Measurements from ENCODE around the gene CAMSAP3. TPM values are rescaled to one million over a fixed set of nuclear protein-coding genes. Genes with fewer than 3 reads are reported as not detected.

CAMSAP3 gene
- total RNA-seq, 1 experiment from 2014 or later: 16.6 TPM

- DNase-seq: peak; percentile 58
- Histone ChIP-seq H3F3A (ENCODE audit: low read length, unreplicated experiment) (no peaks in the 10 kb centered on the region), H3K79me2 (ENCODE audit: low read length) (no peaks in the 10 kb centered on the region), H3K4me3 (ENCODE audit: low read length) (no peak overlapping the region), H3K9me2 (replicated peaks; ENCODE audit: low read length) (no peaks in the 10 kb centered on the region), H3K4me1 (ENCODE audit: insufficient read depth, low read length) (no peaks in the 10 kb centered on the region), H4K20me1 (ENCODE audit: low read length) (no peaks in the 10 kb centered on the region), H3K9me3 (ENCODE audit: low read length) (no peaks in the 10 kb centered on the region), H3K27me3 (ENCODE audit: low read length) (no peaks in the 10 kb centered on the region), H3K9ac (ENCODE audit: low read length) (no peak overlapping the region), H2AFZ (ENCODE audit: low read length) (no peak overlapping the region), H3K36me3 (ENCODE audit: low read depth, low read length) (peaks cover 18% of the 10 kb centered on the region), H3K27ac (ENCODE audit: low read length) (no peak overlapping the region), H3K4me2 (ENCODE audit: low read length) (no peak overlapping the region)
- POLR2A ChIA-PET (ENCODE audit: unreplicated experiment): no interaction called here
- intact Hi-C loops (cut with micrococcal nuclease): no loop called here
- CTCF ChIA-PET: interaction anchor here (0.6 kb wide), 2 partner anchors 47 to 67 kb away, joined by 3 to 4 read pairs; partner anchors contain the start of gene ZNF358
- no peak for ATAC-seq
- TF ChIP-seq EZH2phosphoT487 (IDR thresholded peaks at IDR 0.05; ENCODE audit: borderline replicate concordance, low read length) (no peak), EZH2 (IDR thresholded peaks at IDR 0.05; ENCODE audit: low read length, unreplicated experiment) (no peak)
- TF ChIP-seq, protein P1, sequence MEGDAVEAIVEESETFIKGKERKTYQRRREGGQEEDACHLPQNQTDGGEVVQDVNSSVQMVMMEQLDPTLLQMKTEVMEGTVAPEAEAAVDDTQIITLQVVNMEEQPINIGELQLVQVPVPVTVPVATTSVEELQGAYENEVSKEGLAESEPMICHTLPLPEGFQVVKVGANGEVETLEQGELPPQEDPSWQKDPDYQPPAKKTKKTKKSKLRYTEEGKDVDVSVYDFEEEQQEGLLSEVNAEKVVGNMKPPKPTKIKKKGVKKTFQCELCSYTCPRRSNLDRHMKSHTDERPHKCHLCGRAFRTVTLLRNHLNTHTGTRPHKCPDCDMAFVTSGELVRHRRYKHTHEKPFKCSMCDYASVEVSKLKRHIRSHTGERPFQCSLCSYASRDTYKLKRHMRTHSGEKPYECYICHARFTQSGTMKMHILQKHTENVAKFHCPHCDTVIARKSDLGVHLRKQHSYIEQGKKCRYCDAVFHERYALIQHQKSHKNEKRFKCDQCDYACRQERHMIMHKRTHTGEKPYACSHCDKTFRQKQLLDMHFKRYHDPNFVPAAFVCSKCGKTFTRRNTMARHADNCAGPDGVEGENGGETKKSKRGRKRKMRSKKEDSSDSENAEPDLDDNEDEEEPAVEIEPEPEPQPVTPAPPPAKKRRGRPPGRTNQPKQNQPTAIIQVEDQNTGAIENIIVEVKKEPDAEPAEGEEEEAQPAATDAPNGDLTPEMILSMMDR (conservative IDR thresholded peaks at IDR 0.05; ENCODE audit: low read depth, low read length): no peak
- no TSS peak for BruUV-seq (replicated peaks)
Observed at GRCh38 chr19:7562646-7563393, 32.8 kb upstream of the CAMSAP3 start.

DNA sequence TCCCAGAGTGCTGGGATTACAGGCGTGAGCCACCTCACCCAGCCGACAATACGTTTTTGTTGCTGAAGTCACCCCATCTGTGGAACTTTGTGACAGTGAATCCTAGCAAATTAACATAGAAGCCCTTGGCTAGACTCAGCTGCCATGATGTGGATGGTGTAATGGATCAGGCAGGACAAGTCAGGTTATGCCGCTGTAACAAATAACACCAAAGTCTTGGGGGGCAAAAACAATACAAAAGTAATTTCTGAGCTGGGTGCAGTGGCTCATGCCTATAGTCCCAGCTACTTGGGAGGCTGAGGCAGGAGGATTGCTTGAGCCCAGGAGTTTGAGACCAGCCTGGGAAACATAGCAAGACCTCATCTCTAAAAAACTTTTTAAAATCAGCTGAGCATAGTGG, 30.8 kb upstream of the CAMSAP3 start:
- POLR2A ChIA-PET (ENCODE audit: unreplicated experiment): no interaction called here
- H3K79me2 ChIP-seq (ENCODE audit: low read length): no peaks in the 10 kb centered on the region
- no peak for DNase-seq
- H3K27me3 ChIP-seq (ENCODE audit: low read length): no peaks in the 10 kb centered on the region
- H4K20me1 ChIP-seq (ENCODE audit: low read length): no peaks in the 10 kb centered on the region
- TF ChIP-seq EZH2 (IDR thresholded peaks at IDR 0.05; ENCODE audit: low read length, unreplicated experiment): no peak
- TF ChIP-seq, protein P1 (conservative IDR thresholded peaks at IDR 0.05; ENCODE audit: low read depth, low read length): no peak
- no peak for TF ChIP-seq EZH2phosphoT487 (IDR thresholded peaks at IDR 0.05; ENCODE audit: borderline replicate concordance, low read length)
- no peak overlapping the region for H3K27ac ChIP-seq (ENCODE audit: low read length)
- no peaks in the 10 kb centered on the region for H3K9me3 ChIP-seq (ENCODE audit: low read length)
- BruUV-seq (replicated peaks): no TSS peak
- no peaks in the 10 kb centered on the region for H3F3A ChIP-seq (ENCODE audit: low read length, unreplicated experiment)
- no peak overlapping the region for H2AFZ ChIP-seq (ENCODE audit: low read length)
- ATAC-seq: no peak
- no peaks in the 10 kb centered on the region for H3K4me1 ChIP-seq (ENCODE audit: insufficient read depth, low read length)
- H3K36me3 ChIP-seq (ENCODE audit: low read depth, low read length): peaks cover 6% of the 10 kb centered on the region; the same call in 1 of the 2 replicates
- intact Hi-C loops (cut with micrococcal nuclease): no loop called here
- CTCF ChIA-PET: interaction anchor here (0.8 kb wide), 1 partner anchor 116 kb away, joined by 3 read pairs; the partner anchor contains the start of gene TRAPPC5
- no peak overlapping the region for H3K4me2 ChIP-seq (ENCODE audit: low read length)
- no peak overlapping the region for H3K4me3 ChIP-seq (ENCODE audit: low read length)
- H3K9ac ChIP-seq (ENCODE audit: low read length): no peak overlapping the region
- H3K9me2 ChIP-seq (replicated peaks; ENCODE audit: low read length): no peaks in the 10 kb centered on the region

GRCh38 chr19:7565332-7565731, 30.3 kb upstream of the CAMSAP3 start:
- no peak for ATAC-seq
- no peak overlapping the region for H3K27ac ChIP-seq (ENCODE audit: low read length)
- H3K9me2 ChIP-seq (replicated peaks; ENCODE audit: low read length): no peaks in the 10 kb centered on the region
- intact Hi-C loops (cut with micrococcal nuclease): no loop called here
- H3K4me3 ChIP-seq (ENCODE audit: low read length): no peak overlapping the region
- DNase-seq: no peak
- CTCF ChIA-PET: interaction anchor here (0.8 kb wide), 1 partner anchor 115 kb away, joined by 3 read pairs; the partner anchor contains the start of gene TRAPPC5
- H3K9me3 ChIP-seq (ENCODE audit: low read length): no peaks in the 10 kb centered on the region
- no peaks in the 10 kb centered on the region for H3K27me3 ChIP-seq (ENCODE audit: low read length)
- POLR2A ChIA-PET (ENCODE audit: unreplicated experiment): no interaction called here
- H3K4me2 ChIP-seq (ENCODE audit: low read length): no peak overlapping the region
- no peaks in the 10 kb centered on the region for H3K4me1 ChIP-seq (ENCODE audit: insufficient read depth, low read length)
- BruUV-seq (replicated peaks): no TSS peak
- TF ChIP-seq, protein P1 (conservative IDR thresholded peaks at IDR 0.05; ENCODE audit: low read depth, low read length): no peak
- TF ChIP-seq EZH2phosphoT487 (IDR thresholded peaks at IDR 0.05; ENCODE audit: borderline replicate concordance, low read length) (no peak), EZH2 (IDR thresholded peaks at IDR 0.05; ENCODE audit: low read length, unreplicated experiment) (no peak)
- H4K20me1 ChIP-seq (ENCODE audit: low read length): no peaks in the 10 kb centered on the region
- no peak overlapping the region for H3K9ac ChIP-seq (ENCODE audit: low read length)
- H3K36me3 ChIP-seq (ENCODE audit: low read depth, low read length): 0 out of 2 replicates have a peak, but pooled peaks cover 3% of the 10 kb centered on the region
- no peak overlapping the region for H2AFZ ChIP-seq (ENCODE audit: low read length)
- H3F3A ChIP-seq (ENCODE audit: low read length, unreplicated experiment): no peaks in the 10 kb centered on the region
- no peaks in the 10 kb centered on the region for H3K79me2 ChIP-seq (ENCODE audit: low read length)
